Mucosa of stomach (tissue), 1 donor: ENCODE data around the gene PSD4.

Experiments
- H3K27me3 ChIP-seq: one replicate; pipeline ENCODE4 v1.7.0; 2013; ENCODE audit warnings: mild to moderate bottlenecking, low read length; ENCODE audit not compliant: control insufficient read depth, insufficient read depth
- H3K36me3 ChIP-seq: one replicate; pipeline ENCODE4 v1.7.0; 2013; ENCODE audit warnings: low read length; ENCODE audit not compliant: control insufficient read depth, insufficient read depth
- H3K4me1 ChIP-seq: one replicate; pipeline ENCODE4 v1.7.0; 2013; ENCODE audit warnings: mild to moderate bottlenecking, low read length; ENCODE audit not compliant: control insufficient read depth, insufficient read depth
- H3K4me3 ChIP-seq: one replicate; pipeline ENCODE4 v1.7.0; 2013; ENCODE audit warnings: low read length
- H3K9ac ChIP-seq: one replicate; pipeline ENCODE4 v1.7.0; 2013; ENCODE audit warnings: mild to moderate bottlenecking, low read length, moderate library complexity
- H3K9me3 ChIP-seq: one replicate; pipeline ENCODE4 v1.7.0; 2013; ENCODE audit warnings: mild to moderate bottlenecking, low read length, moderate library complexity; ENCODE audit not compliant: control insufficient read depth
- donor health status: Pancreatic carcinoma.

PSD4 gene

GRCh38 chr2:113155331-113155730 is 18.4 kb upstream of the PSD4 start:
- Histone ChIP-seq H3K4me3 (no peak overlapping the region), H3K4me1 (peaks cover 32% of the 10 kb centered on the region), H3K36me3 (no peaks in the 10 kb centered on the region), H3K9ac (no peak overlapping the region), H3K27me3 (no peaks in the 10 kb centered on the region), H3K9me3 (no peaks in the 10 kb centered on the region)

GRCh38 chr2:113156278-113157117 is 17.3 kb upstream of the PSD4 start:
- H3K27me3 ChIP-seq: no peaks in the 10 kb centered on the region
- H3K36me3 ChIP-seq: no peaks in the 10 kb centered on the region
- peaks cover 32% of the 10 kb centered on the region for H3K4me1 ChIP-seq
- H3K9ac ChIP-seq: peak overlapping the region; percentile 42
- H3K4me3 ChIP-seq: no peak overlapping the region
- no peaks in the 10 kb centered on the region for H3K9me3 ChIP-seq

GRCh38 chr2:113157118-113157896 is 16.5 kb upstream of the PSD4 start:
- Histone ChIP-seq H3K4me1 (peaks cover 32% of the 10 kb centered on the region), H3K4me3 (peak overlapping the region; percentile 75), H3K36me3 (no peaks in the 10 kb centered on the region), H3K9me3 (no peaks in the 10 kb centered on the region), H3K27me3 (no peaks in the 10 kb centered on the region), H3K9ac (peak overlapping the region; percentile 92)

- no peaks in the 10 kb centered on the region for H3K36me3 ChIP-seq
- peak overlapping the region; percentile 92 for H3K9ac ChIP-seq
- peaks cover 32% of the 10 kb centered on the region for H3K4me1 ChIP-seq
- no peaks in the 10 kb centered on the region for H3K9me3 ChIP-seq
- peak overlapping the region; percentile 75 for H3K4me3 ChIP-seq
- no peaks in the 10 kb centered on the region for H3K27me3 ChIP-seq
Observed at GRCh38 chr2:113157897-113158753, 15.6 kb upstream of the PSD4 start.

GRCh38 chr2:113158884-113159553 is 14.8 kb upstream of the PSD4 start:
- Histone ChIP-seq H3K4me3 (no peak overlapping the region), H3K36me3 (no peaks in the 10 kb centered on the region), H3K9ac (no peak overlapping the region), H3K27me3 (no peaks in the 10 kb centered on the region), H3K4me1 (peaks cover 38% of the 10 kb centered on the region), H3K9me3 (no peaks in the 10 kb centered on the region)

GRCh38 chr2:113160248-113160647 is 13.5 kb upstream of the PSD4 start:
- no peak overlapping the region for H3K9ac ChIP-seq
- H3K4me1 ChIP-seq: peaks cover 48% of the 10 kb centered on the region

GRCh38 chr2:113160962-113161361 is 12.8 kb upstream of the PSD4 start:
- H3K27me3 ChIP-seq: no peaks in the 10 kb centered on the region
- no peaks in the 10 kb centered on the region for H3K9me3 ChIP-seq
- H3K9ac ChIP-seq: no peak overlapping the region
- no peak overlapping the region for H3K4me3 ChIP-seq
- H3K4me1 ChIP-seq: peaks cover 47% of the 10 kb centered on the region
- no peaks in the 10 kb centered on the region for H3K36me3 ChIP-seq

More at GRCh38 chr2:113160248-113160647, 13.5 kb upstream of the PSD4 start:
- no peaks in the 10 kb centered on the region for H3K9me3 ChIP-seq
- no peaks in the 10 kb centered on the region for H3K36me3 ChIP-seq
- no peaks in the 10 kb centered on the region for H3K27me3 ChIP-seq
- no peak overlapping the region for H3K4me3 ChIP-seq

GRCh38 chr2:113162173-113162572 is 11.6 kb upstream of the PSD4 start:
- no peaks in the 10 kb centered on the region for H3K9me3 ChIP-seq
- H3K4me1 ChIP-seq: peaks cover 47% of the 10 kb centered on the region
- H3K27me3 ChIP-seq: no peaks in the 10 kb centered on the region
- H3K36me3 ChIP-seq: no peaks in the 10 kb centered on the region
- H3K4me3 ChIP-seq: no peak overlapping the region
- no peak overlapping the region for H3K9ac ChIP-seq

- H3K27me3 ChIP-seq: no peaks in the 10 kb centered on the region
- peaks cover 52% of the 10 kb centered on the region for H3K4me1 ChIP-seq
- H3K36me3 ChIP-seq: no peaks in the 10 kb centered on the region
- H3K4me3 ChIP-seq: no peak overlapping the region
- no peaks in the 10 kb centered on the region for H3K9me3 ChIP-seq
- no peak overlapping the region for H3K9ac ChIP-seq
Observed at GRCh38 chr2:113162869-113163268, 10.9 kb upstream of the PSD4 start.

- Histone ChIP-seq H3K9me3 (no peaks in the 10 kb centered on the region), H3K4me3 (no peak overlapping the region), H3K27me3 (no peaks in the 10 kb centered on the region), H3K9ac (no peak overlapping the region), H3K4me1 (peaks cover 39% of the 10 kb centered on the region), H3K36me3 (no peaks in the 10 kb centered on the region)
Observed at GRCh38 chr2:113164215-113164929, 9.4 kb upstream of the PSD4 start.
